CD4-positive, alpha-beta T cell treated with Interferon gamma for 1 hour (primary cell): Measurements from ENCODE around the gene ANKS1A.

ENCODE experiments used
- DNase-seq: peaks from one replicate; pipeline ENCODE4 v3.0.0-alpha.2; 2020

The ANKS1A gene

GRCh38 chr6:35076997-35077712 is 188.1 kb downstream of the ANKS1A start:
- no peak for DNase-seq

GRCh38 chr6:35077713-35078105 is 188.7 kb downstream of the ANKS1A start:
- no peak for DNase-seq

- no peak for DNase-seq
These were observed 189.3 kb downstream of the ANKS1A start for GRCh38 chr6:35078226-35078850.

- DNase-seq, result no peak
These were observed 189.8 kb downstream of the ANKS1A start for GRCh38 chr6:35078896-35079295.

GRCh38 chr6:35079311-35080000 is 190.4 kb downstream of the ANKS1A start:
- no peak for DNase-seq

- DNase-seq, result no peak
These were observed 191.1 kb downstream of the ANKS1A start for GRCh38 chr6:35080016-35080680.

GRCh38 chr6:35080821-35081425 is 191.9 kb downstream of the ANKS1A start:
- DNase-seq, result no peak

GRCh38 chr6:35081426-35081851 is 192.4 kb downstream of the ANKS1A start:
- DNase-seq, result no peak

- no peak for DNase-seq
These were observed 193.1 kb downstream of the ANKS1A start for GRCh38 chr6:35082046-35082732.

GRCh38 chr6:35082733-35083403 is 193.8 kb downstream of the ANKS1A start:
- DNase-seq, result no peak

- DNase-seq, result no peak
These were observed 194.5 kb downstream of the ANKS1A start for GRCh38 chr6:35083507-35083906.

- DNase-seq, result no peak
These were observed 195.0 kb downstream of the ANKS1A start for GRCh38 chr6:35084041-35084491.

GRCh38 chr6:35084511-35085203 is 195.6 kb downstream of the ANKS1A start:
- DNase-seq, result no peak

GRCh38 chr6:35085359-35086281 is 196.6 kb downstream of the ANKS1A start:
- no peak for DNase-seq

- no peak for DNase-seq
These were observed 197.2 kb downstream of the ANKS1A start for GRCh38 chr6:35086282-35086632.

GRCh38 chr6:35086636-35087360 is 197.7 kb downstream of the ANKS1A start:
- DNase-seq, result no peak

- DNase-seq, result no peak
These were observed 198.6 kb downstream of the ANKS1A start for GRCh38 chr6:35087361-35088280.
